Transverse colon (tissue), 3 donors: ENCODE results near the gene PYGL.

Source experiments
- CTCF ChIP-seq, 5 experiments: fragments of 200-600 bp in 3 of 5; fragments of 450-650 bp in 2 of 5; sonication (generic) in 3 of 5; IDR thresholded peaks; 1 replicate in 2 of 5; 2 replicates in 3 of 5; pipeline ENCODE4 v1.5.1; 2016 to 2017; ENCODE audit warnings: antibody characterized with exemption in 5 of 5, inconsistent platforms in 3 of 5, mild to moderate bottlenecking in 2 of 5, moderate library complexity in 1 of 5
- EP300 ChIP-seq: sonication (generic); formaldehyde crosslinking; IDR thresholded peaks from one replicate; pipeline ENCODE4 v1.6.1; 2017; ENCODE audit warnings: antibody characterized with exemption, low read depth
- POLR2A ChIP-seq: fragments of 450-650 bp; IDR thresholded peaks from one replicate; pipeline ENCODE4 v1.6.1; 2016; ENCODE audit warnings: antibody characterized with exemption, mild to moderate bottlenecking, moderate library complexity

GRCh38 chr14:50856660-50857059, 87.6 kb downstream of the PYGL start:
- no peak for TF ChIP-seq CTCF (IDR thresholded peaks at IDR 0.05)
- no peak for TF ChIP-seq POLR2A
- TF ChIP-seq EP300: no peak
